Stimulated activated naive CD4-positive, alpha-beta T cell (primary cell): Measurements from ENCODE around the gene THADA.
"Not testable (repeated sequence)": the region's sequence is repeated elsewhere in the genome, so short reads cannot be mapped to it uniquely, and the experiment has no call there.

Source experiments
- DNase-seq, 6 experiments: peaks; one replicate each; lab custom pipeline; 2025; lab: John Stamatoyannopoulos, UW

THADA gene

GRCh38 chr2:43605079-43605655 lies 9.3 kb upstream of the THADA start:
- peak in 3 of 6 experiments; percentile 2 to 7 (median 6) for DNase-seq

- DNase-seq, result no peak
Measured at GRCh38 chr2:43604674-43605073, 8.8 kb upstream of the THADA start.

- not testable (repeated sequence) for DNase-seq
Measured at GRCh38 chr2:43600596-43600995, 4.8 kb upstream of the THADA start.

GRCh38 chr2:43594875-43595274 lies 963 bp downstream of the THADA start:
- no peak for DNase-seq

GRCh38 chr2:43593254-43593653 lies 2.6 kb downstream of the THADA start:
- no peak for DNase-seq

- no peak for DNase-seq
Measured at GRCh38 chr2:43592443-43592842, 3.4 kb downstream of the THADA start.

- DNase-seq, result no peak
Measured at GRCh38 chr2:43585708-43586107, 10.1 kb downstream of the THADA start.

- DNase-seq, result no peak
Measured at GRCh38 chr2:43579275-43579981, 16.4 kb downstream of the THADA start.

- peak in 4 of 6 experiments; percentile 7 to 52 (median 28) for DNase-seq
Measured at GRCh38 chr2:43576981-43577892, 18.6 kb downstream of the THADA start.

- DNase-seq, result no peak
Measured at GRCh38 chr2:43572244-43572643, 23.6 kb downstream of the THADA start.

GRCh38 chr2:43569921-43570320 lies 25.9 kb downstream of the THADA start:
- no peak for DNase-seq

GRCh38 chr2:43568228-43568627 lies 27.6 kb downstream of the THADA start:
- DNase-seq, result no peak

- no peak for DNase-seq
Measured at GRCh38 chr2:43566461-43566729, 29.4 kb downstream of the THADA start.

GRCh38 chr2:43563679-43564078 lies 32.2 kb downstream of the THADA start:
- DNase-seq, result no peak

GRCh38 chr2:43560231-43560547 lies 35.6 kb downstream of the THADA start:
- no peak for DNase-seq

GRCh38 chr2:43559391-43560230 lies 36.2 kb downstream of the THADA start:
- DNase-seq, result no peak

GRCh38 chr2:43557196-43557595 lies 38.6 kb downstream of the THADA start:
- DNase-seq, result no peak

- DNase-seq, result no peak
Measured at GRCh38 chr2:43556256-43556655, 39.6 kb downstream of the THADA start.

- DNase-seq, result no peak
Measured at GRCh38 chr2:43553341-43553855, 42.4 kb downstream of the THADA start.

GRCh38 chr2:43551990-43552389 lies 43.8 kb downstream of the THADA start:
- no peak for DNase-seq

- peak in 3 of 6 experiments; percentile 3 to 34 (median 7) for DNase-seq
Measured at GRCh38 chr2:43548381-43548780, 47.5 kb downstream of the THADA start.
